Right forelimb (tissue), 1 donor: ENCODE data around the gene DOC2B.
"Not testable (repeated sequence)": the region's sequence is repeated elsewhere in the genome, so short reads cannot be mapped to it uniquely, and the experiment has no call there.

ENCODE experiments used
- DNase-seq: peaks from one replicate; pipeline ENCODE4 v3.0.0-alpha.2; 2018

DOC2B gene

DNA sequence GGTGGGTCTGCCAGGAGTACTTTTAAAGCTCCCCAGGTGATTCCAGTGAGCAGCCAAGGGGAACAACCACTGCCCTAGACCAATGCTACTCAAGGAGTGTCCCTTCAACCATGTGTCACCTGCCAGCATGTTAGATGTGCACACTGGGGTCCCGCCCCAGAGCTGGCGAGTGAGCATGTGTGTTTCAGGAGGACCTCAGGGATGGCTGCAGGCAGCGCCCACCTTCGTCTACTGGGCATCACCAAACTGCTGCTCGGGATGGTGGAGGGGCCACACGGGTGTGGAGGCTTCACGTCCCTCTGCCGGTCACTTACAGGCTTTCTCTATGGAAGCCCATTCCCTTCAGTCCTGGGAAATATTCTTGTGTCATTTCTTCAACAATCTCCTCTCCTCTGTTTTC is 29.0 kb upstream of the DOC2B start:
- DNase-seq = no peak

DNA sequence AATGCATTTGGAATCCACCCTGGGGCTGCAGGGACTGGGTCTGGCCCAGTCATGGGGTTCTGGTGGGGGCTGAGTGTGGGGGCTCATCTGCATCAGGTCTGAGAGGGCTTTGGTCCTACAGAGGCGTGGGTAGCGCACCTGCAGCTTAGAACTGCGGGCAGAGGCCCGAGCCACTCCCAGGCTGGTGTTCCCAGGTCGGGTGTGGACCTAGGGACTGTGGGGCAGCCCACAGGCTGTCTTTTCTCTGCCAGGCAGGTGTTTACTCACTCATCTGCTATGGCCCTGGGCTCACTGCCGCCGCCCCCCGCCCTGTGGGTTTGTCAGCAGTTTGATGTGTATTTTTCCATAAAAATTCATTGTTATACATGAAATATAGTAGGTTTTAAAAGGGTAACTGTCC is 27.0 kb upstream of the DOC2B start:
- no peak for DNase-seq

DNA sequence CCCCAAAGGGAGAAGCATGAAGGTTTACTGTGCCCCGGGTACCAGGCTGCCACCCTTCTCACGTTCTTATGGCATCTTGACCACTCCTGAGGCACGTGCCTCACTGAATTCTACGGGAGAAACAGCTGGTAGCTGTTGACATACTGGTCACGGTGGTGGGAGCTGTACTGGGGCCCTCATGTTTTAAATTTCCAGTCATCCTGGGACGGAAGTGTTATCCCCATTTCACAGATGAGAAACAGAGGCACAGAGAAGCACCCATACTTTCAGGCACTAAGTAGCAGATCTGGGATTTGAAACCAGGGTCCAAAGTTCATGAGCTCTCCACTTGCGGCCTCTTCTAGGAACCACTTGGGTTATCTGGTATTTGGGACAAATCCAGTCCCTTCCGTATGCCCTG is 26.3 kb upstream of the DOC2B start:
- peak; percentile 29 for DNase-seq

DNA sequence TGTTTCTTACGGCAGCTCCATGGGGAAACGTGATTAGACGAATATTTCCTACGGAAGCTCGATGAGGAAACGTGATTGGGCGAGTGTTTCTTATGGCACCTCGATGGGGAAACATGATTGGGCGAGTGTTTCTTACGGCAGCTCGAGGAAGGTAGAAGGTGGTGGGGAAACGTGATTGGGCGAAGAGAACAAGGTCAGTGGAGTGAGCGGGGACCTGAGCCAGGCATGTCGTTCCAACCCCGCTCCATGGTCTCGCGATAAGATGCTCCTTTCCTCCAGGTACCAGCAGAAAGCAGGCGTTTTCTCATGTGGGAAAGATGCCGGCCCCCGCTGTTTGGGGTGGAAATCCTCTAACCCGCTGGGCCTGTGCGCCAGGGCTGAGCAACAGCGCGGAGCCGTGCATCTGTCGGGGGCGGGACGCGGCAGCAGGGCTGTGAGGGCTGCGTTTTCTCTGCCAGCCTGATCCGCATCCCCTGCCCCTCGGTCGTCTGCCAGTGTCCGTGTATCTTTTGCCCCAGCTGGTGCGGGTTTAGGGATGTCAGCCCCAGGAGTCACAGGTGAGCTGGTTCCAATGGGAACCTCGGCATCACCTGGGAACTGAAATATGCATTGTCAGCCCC is 25.6 kb upstream of the DOC2B start:
- peak; percentile 11 for DNase-seq

DNA sequence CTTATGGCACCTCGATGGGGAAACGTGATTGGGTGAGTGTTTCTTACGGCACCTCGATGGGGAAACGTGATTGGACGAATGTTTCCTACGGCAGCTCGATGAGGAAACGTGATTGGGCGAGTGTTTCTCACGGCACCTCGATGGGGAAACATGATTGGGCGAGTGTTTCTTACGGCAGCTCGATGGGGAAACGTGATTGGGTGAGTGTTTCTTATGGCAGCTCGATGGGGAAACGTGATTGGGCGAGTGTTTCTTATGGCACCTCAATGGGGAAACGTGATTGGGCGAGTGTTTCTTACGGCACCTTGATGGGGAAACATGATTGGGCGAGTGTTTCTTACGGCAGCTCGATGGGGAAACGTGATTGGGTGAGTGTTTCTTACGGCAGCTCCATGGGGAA is 25.0 kb upstream of the DOC2B start:
- peak; percentile 7 for DNase-seq

DNA sequence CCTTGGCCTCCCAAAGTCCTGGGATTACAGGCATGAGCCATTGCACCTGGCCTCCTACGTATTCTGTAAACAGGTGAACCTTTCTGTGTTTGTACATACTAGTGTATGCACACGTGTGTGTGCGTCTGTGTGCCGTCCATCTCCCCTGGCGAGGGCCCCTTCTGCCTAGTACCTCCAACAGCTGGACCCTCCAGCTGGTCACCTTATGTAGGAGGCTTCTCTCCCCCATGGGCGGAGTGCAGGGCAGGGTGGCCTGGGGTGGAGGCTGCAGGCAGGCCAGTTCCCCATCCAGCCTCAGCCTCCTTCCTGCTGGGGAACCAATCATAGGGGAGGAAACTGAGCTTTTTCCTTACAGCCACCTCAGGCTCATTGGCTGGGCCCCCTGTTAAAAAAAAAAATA is 24.4 kb upstream of the DOC2B start:
- DNase-seq = peak; percentile 25

DNA sequence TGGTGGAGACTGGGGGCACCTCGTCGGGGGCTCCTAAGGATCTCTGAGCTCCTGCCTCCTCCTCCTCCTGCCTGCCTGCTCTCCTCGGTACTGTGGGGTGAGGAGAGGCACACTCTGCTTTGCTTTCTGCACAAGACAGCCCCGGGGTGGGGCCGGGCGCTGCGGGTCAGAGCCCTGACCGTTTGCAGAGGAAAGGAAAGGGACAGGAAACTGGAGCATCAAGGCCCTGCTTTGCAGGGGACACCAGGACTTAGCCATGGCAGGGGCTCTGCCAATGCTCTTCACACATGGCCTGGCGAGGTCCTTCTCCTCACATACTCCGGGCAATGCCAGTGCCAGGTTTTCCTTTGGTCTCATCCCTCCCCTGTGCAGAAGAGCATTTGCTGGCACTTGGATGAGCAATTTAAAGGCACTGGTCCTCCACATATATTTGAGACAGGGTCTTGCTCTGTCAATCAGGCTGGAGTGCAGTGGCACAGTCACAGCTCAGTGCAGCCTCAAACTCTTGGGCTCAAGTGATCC is 23.8 kb upstream of the DOC2B start:
- peak; percentile 34 for DNase-seq

DNA sequence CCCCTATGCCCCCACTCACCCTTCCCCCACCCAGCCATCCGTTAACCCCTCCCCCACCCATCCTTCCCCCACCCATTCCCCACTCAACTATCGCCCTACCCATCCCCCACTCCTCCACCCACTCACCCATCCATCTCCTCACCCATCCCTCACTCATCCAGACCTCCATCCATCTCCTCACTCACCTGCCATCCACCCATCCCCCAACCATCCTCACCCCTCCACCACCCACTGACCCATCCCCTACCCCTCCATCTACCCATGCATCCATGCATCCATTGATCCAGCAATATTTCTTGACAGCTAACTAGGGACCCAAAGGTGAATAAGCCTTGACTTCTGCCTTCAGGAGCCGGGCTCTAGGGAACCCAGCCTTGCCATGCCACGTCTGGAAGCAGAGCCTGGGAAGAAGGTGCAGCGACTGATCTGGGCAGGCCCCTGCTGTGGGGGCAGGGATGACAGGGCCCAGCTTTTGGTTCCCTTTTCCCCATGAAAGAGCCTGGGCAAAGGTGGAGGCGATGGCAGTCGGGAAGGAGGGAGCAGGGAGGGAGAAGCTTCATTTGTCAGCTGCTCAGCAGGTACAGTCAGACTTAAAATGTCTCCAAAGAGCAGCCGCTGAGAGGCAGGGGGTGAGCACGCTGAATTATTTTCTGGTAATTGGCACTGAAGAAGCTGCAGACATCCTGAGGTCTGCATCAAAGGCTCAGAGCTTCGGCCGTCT is 23.1 kb upstream of the DOC2B start:
- DNase-seq = peak; percentile 43

DNA sequence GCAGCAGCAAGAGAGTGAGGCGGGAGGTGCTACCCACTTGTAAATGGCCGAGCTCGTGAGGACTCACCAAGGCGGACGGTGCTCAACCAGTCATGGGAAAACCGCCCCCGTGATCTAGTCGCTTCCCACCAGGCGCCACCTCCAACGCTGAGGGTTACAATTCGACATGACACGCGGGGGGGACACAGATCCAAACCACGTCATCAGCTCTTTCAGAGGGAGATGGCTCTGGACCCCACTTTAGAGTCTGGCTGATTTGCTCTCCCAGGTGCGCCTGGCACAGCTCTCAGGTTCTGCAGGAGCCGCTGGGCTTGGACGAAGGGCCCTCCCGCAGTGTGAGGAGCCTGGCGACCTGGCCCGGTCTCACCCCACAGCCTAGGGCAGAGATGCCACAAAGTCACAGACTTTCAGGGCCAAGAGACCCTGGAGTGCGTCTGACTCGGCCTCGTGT is 21.1 kb upstream of the DOC2B start:
- peak; percentile 18 for DNase-seq

DNA sequence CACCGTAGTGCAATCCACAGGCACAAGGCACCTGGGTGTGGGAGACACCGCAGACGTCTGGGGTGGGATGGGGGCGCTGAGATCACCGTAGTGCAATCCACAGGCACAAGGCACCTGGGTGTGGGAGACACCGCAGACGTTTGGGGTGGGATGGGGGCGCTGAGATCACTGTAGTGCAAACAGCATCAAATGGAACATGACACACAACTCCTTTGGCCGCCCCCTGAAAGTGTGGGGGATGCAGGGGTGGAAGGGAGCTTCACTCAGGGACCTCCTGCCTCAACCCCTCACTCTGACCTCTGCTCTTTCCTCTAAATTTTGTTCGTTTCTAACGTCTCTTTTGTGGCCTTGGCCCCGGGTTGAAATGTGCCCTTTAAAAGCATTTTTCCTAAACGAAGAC is 20.3 kb upstream of the DOC2B start:
- not testable (repeated sequence) for DNase-seq

DNA sequence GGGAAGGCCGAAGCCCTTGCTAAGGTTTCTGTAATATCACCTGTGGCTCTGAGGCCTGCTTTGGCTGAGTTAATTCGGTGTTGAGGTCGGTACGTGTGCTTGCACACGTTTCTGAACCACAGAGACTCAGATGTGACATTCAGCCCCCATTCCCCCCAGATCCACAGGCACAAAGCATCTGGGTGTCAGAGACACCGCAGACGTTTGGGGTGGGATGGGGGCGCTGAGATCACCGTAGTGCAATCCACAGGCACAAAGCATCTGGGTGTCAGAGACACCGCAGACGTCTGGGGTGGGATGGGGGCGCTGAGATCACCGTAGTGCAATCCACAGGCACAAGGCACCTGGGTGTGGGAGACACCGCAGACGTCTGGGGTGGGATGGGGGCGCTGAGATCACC is 19.8 kb upstream of the DOC2B start:
- not testable (repeated sequence) for DNase-seq

DNA sequence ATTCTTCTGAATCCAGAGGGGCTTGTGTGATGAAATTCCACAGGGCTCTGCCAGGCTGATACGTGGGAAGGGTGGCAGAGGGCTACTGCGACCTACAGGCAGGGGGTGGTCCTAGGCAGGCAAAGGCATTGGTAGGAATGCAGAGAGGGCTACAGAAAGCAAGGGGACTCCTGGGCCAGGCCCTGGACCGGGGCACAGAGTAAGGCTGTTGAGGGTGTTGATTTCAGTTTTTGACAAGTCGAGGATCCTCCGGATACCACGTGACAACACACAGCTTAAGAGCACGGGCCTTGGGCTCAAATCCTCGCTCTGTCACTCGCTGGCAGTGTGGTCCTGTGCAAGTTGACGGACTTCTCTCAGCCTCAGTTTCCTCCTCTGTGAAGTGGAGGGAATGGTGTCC is 19.1 kb upstream of the DOC2B start:
- no peak for DNase-seq

DNA sequence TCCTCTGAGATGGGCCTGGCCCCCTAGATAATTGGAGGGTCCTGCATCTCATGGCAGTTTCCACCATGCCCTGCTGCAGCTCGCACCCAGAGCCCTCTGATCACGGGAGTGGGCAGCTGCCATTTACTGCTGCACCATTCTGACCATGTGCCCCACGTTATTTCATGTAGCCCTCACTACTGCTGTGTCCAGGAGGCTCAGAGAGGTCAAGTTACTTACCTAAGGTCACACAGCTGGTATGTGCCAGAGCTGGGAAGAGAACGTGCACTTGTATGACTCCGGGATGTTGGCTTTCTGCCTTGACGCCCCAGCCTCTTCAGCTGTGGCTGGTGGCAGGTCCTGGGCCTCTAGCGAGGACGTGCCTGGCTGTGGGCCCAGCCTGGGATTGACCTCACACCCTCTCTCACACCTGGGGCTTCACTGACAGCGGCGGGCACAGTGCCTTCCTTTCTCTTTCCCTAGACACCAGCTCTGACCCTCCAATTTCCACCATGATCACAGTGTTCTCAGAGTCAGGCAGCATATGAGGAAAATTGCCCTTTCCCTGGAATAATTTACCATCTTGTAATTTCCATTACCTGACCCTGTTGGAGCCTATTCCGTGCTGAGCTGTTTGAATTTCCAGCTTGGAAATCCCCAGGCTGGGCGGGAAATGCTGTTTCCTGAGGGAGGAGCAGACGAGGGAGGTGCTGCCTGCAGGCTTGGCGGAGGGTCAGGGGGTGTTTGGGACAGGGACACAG is 18.5 kb upstream of the DOC2B start:
- peak; percentile 69 for DNase-seq

DNA sequence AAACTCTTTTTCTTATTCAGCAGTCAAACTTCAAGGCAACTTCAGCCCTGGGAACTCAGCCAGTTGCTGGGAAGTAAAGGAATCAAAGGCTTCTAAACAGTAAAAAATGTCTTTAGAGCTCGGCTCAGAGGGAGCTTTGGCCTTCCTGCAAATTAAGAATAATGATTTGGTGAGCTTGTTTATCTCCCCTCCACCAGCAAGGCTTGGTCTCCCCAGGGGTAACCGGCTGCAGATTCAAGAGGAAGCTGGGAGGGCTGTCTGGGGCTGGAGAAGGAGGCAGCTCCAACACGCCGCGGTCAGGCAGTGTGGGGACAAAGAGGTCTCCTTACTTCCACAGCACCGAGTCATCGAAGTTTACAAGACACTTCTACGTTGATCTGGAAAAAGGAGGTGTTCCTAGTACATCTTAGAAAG is 17.7 kb upstream of the DOC2B start:
- DNase-seq = no peak

DNA sequence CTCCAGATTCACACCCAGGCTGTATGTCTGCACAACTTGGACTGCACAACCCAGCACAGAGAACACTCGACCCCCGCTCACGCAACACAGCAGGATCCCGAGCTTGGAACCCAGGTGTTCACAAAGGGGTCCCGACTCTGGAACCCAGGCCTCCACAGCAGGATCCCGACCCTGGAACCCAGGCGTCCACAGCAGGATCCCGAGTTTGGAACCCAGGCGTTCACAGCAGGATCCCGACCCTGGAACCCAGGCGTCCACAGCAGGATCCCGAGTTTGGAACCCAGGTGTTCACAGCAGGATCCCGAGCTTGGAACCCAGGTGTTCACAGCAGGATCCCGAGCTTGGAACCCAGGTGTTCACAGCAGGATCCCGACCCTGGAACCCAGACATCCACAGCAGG is 16.8 kb upstream of the DOC2B start:
- DNase-seq = not testable (repeated sequence)

DNA sequence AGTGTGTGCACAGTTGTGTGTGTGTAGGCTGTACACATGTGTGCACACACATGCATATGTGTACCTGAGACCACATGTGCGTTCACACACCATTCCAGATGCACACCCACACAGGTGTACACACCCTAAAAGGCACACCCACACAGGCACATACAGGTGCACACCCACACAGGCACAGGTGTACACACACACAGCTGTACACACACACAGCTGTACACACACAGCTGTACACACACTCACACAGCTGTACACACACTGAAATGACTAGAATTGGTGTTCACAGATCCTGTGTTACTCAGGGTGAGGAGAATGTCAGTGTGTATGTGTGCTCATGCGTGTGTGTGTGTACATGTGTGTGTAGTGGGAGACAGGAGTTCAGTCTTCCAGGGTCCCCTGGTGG is 15.9 kb upstream of the DOC2B start:
- DNase-seq = no peak

DNA sequence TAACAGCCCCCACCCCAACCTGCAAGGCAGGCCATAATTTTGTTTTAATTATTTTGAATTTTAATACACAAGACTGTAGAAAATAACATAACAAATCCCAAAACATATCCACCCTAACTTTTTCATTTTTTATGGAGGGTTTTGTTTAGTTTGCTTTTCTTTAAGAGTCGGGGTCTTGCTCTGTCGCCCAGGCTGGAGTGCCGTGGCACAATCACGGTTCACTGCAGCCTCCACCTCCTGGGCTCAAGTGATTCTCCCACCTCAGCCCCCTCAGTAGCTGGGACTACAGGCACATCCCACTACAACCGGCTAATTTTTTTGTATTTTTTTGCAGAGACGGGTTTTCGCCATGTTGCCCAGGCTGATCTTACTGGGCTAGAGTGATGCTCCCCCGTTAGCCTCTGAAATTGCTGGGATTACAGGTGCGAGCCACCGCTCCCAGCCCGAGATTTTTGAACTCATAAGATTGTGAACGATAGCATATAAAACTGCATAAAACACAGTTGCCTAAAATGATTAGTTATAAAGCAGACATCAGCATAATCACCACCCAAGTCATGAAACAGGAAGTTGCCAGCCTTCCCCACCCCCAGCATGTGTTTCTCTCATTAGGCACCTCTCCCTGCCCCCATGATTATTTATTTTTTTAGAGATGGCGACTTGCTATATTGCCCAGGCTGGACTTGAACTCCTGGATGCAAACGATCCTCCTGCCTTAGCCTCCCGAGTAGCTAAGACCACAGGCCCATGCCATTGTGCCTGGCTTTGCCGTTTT is 13.6 kb upstream of the DOC2B start:
- DNase-seq = no peak

DNA sequence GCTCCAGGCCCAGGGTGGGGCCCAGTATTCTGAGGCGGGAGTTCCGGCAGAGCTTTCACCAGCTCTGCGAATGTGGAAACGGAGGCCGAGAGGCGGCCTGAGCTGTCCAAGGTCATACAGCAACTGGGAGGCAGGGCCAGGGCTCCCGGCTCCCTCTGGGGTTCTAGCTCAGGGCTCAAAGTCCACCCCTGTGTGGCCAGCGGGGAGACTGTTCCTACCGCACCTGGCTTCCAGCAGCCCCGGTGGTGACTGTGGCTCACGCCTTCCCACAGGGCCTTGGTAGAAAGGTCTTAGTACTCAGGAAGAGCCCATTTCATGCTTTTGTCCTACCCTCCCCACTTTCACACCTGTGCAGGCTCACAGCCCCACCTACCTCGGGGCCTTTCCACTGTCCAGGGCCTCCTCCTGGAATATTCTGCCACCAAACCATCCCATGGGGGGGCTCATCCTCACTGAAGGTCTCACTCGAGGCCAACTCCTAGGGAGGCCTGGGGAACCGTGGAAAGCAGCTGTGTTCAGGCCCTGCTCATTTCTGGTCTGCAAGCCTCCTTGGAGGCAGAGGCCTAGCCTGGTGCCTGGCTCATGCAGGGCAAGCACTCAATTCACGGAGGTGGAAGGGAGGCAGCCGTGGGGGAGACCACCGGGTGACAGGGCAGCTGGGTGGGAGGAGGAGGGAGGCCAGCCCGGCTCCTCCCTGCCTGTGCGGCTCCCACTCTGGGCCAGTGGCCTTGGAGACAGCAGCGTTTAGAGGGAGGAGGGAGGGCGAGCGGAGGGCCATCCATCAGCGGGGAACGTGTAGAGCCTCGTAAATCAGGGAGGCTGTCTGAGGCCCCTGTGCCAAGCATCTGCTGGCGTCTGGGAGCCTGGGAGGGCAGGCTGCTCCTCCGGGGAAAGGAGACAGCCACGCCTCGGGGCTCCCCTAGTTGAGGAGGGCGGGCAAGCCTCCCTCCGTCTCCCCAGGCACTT is 12.7 kb upstream of the DOC2B start:
- DNase-seq = no peak

DNA sequence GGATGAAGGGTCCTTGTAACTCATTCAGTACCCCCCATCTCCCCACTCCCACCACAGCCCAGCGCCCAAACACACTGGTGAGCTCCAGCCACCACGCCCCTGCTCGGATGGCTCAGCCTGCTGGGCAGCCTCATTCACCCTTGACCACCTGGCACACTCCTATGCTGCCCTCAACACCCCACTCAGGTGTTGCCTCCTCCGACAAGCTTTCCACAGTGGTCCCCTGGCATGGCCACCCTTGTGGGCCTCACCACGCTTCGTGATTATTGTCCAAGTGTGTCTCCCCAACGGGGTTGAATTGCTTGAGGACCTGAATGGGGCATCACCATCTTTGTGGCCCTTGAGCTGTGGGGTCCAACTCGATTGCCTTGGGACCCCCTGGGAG is 12.0 kb upstream of the DOC2B start:
- DNase-seq = no peak

DNA sequence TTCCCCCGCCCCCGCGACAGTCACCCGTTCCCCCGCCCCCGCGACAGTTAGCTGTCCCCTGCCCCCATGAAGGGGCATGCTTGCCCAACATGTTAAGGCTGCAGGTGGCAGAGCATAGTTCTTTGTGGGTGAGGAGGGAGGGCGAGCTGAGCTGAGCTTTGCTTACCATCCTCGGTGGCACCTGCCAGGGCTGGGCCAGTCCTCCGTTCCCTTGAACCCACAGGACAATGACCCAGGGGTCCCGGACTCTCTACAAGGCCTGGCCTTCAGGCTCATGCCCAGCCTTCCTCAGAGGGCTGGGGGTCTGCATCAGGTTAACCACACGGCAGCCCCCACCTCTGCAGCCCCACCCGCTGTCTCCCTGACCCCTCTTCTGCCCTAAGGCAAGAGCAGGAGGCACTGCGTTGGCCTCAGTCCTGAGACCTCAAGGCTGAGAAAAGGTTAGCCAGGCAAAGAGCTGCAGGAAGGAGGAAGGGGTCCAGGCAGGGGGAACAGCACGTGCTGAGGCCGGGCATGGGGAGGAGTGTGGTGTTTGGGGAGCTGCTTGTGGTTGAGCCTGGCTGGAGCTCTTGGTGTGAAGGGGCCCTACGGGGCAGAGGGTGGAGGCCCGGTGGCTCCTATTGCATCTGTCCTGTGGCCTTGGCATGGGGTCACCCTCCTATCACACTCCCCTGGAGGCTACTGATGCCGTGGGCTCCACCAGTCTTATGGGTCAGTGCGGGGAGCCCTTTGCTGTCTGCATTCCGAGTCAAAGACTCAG is 11.4 kb upstream of the DOC2B start:
- no peak for DNase-seq

DNA sequence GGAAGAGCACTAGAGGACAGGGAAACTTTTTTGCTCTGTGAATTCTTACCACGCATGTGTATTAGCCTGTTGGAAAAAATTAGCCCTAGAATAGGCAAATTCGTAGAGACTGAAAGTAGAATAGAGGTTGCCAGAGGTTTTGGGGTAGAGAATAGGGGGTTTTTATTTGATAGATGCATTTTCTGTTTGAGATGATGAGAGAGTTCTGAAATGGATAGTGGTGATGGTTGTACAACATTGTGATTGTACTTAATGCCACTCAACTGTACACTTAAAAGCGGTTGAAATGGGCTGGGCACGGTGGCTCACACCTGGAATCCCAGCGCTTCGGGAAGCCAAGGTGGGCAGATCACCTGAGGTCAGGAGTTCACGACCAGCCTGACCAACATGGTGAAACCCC is 8.0 kb upstream of the DOC2B start:
- DNase-seq = no peak
